NCI-H1694 treated with DMSO at 0.1 percent for 48 hours (cell line): ENCODE measurements around the gene OPRL1.

Experiments used
- DNase-seq: peaks from one replicate; lab custom pipeline; 2025; lab: John Stamatoyannopoulos, UW

OPRL1 gene

GRCh38 chr20:64144144-64144912 is 64.4 kb downstream of the OPRL1 start:
- DNase-seq = no peak

DNA sequence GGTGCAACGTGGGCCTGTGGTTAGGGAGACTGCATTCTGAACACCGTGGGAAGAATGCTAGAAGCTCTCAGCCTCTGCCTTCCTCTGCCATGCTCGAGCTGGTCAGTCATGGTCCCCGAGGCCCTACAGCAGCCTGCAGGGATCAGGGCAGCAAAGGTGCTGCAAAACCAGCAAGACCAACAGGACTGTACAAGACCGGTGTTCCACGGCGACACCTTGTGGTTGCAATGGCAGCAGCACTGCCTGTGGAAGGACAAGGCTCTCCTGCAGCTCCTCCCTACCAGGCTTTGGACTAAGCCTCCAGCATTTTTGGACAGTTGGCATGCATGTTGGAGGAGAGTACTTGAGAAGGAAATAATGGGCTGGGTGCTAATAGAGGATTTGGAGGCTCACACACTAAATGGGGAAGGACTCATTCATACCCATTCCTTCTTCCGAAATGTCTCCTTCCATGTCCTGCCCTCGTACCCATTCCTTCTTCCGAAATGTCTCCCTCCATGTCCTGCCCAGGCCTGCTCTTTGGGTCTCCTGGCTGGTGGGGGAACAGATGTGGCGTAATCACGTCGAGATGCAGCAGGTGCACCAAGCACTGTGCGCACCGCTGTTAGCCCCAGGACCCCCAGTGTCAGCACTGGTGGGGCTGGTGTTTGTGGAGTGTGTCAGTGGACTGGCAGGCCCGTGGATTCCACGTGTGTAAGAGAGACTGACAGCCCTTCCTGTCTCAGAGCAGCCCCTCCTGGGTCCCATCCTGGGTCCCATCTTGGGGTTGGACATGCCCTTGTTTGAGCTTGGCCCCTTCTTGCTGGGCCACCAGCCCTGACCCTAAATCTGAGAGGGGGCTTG is 65.8 kb downstream of the OPRL1 start:
- DNase-seq = no peak

DNA sequence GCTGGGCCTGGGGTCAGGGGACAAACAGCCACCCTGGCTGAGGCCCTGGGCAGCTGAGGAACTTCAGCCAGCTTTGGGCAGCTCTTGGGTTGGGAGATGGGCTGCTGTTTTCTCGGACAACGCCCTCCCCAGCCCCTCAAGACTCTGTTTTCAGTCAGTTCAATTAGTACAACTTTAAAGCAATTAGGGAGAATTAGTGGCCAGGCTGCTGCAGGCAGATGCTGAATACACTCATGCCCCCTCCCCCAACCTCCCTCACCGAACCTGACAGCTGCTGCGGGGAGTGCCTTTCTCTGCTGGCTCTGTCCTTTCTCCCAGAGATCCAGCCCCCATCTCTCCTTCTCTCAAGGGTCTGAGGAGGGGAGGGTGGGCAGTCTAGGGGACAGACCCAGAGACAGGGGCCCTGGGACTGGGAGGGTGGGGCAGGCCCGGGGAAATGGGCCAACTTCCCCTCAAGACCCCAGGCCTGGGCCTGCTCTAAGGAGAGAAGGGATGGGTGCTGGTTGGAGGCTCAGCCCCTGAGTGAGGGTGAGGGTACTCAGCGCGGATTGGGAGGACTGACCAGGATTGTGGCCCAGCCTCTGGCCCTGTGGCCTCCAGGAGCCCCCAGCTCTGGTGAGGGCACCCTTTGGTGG is 66.5 kb downstream of the OPRL1 start:
- DNase-seq = peak; percentile 17

DNA sequence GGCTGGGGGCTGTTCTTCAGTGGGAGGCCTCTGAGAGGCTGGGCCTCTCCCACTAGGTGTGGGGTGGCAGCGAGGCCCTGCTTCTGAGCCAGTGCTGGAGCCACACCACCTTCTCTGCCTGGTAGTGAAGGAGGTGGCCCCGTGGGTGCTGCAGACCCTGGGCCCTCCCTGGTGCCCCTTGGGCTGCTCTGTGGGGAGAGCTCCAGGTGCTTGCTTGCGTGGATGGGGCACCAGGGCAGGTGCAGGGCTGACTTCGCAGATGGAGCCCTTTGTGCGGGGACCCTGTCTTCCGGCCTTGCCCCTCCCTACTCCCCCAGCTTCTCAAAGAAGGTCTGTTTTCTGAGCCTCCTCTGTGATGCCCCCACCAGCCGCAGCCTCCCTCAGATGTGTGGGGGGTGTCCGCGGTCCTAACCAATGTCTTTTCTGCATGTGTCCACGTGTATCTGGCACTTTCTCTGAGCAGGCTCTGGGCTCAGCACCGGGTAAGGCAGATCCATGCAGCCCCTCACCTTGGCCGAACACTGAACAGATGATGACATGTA is 67.1 kb downstream of the OPRL1 start:
- no peak for DNase-seq

DNA sequence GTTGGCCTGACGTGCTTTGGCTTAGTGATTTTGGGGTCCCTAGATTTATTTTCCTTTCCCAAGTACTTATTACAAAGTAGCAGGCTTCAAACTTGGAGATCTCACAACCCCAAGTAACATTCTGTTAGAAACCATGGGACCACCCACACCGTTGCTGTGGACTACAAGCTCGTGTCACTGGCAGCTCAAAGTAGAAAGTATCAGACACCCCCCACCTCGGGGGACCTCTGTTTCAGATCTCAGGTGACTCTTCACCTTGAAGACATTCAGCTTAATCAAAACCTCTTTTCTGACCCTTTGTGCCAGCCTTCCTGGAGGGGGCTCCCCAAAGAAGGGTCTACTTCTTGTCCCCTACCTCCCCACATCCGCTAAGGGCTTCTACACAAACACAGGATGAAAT is 68.7 kb downstream of the OPRL1 start:
- DNase-seq = no peak

DNA sequence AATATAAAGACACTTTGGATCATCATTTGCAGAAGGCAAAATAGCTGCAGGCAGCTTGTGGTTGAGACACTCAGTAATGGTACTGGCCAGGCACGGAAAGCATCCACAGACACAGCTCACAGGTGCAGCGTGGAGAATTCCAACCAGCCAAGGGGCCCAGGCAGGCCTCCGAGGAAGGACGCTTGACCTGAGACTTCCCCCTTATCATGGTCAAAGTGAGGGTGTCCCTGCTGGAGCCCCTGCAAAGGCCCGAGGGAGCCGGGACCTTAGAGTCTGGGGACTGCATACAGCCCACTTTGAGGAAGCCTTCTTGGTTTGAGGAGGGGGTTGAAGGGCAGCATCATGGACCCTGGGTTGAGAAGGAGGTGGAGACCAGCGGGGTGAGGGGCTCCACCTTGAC is 69.3 kb downstream of the OPRL1 start:
- DNase-seq = no peak

DNA sequence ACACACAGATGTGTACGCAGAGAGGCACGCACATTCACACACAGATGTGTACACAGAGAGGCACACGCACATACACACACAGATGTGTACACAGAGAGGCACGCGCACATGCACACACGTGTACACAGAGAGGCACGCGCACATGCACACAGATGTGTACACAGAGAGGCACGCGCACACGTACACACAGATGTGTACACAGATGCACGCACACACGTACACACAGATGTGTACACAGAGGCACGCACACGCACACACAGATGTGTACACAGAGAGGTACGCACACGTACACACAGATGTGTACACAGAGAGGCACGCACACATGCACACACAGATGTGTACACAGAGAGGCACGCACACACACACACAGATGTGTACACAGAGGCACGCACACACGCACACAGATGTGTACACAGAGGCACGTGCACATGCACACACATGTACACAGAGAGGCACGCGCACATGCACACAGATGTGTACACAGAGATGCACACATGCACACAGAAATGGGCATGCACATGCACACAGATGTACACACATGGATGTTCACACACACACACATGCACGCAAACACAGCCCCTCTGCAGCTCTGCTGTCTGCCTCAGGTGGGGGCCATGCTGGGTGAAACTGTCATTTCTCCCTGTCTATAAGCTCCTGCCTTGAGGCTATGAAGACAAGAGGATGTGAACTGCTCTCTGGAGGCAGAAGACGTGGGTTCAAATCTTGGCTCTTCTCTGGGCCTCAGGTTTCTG is 70.1 kb downstream of the OPRL1 start:
- no peak for DNase-seq
